Measurements from ENCODE around the gene CHRNB1. TPM values are rescaled to one million over a fixed set of nuclear protein-coding genes. Genes with fewer than 3 reads are reported as not detected.
"Not testable (repeated sequence)": the region's sequence is repeated elsewhere in the genome, so short reads cannot be mapped to it uniquely, and the experiment has no call there.

CHRNB1 gene
- total RNA-seq, 3 donors from 2014 or later (not counting 1 experiment from before 2014, with no cell fraction given): 9.8 to 10.4 (median 10.2) TPM

DNA sequence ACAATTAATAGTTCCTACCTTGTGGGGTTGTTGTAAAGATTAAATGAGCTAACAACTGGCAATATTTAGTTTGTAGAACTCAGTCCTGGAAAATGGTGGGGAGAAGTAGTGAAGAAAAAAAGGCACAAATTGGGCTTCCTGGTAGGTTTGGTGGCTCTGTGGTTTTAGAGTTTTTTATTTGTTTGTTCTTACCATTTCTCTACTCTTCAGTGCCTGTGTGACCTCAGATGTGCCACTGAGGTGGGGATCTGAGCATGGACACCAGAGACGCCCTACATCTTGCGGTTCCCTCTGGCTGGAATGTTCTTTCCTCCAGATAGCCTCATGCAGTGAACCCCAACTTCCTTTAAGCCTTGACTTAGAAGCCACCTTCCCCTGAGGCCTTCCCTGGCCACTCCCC, 26.9 kb downstream of the CHRNB1 start:
- Histone ChIP-seq H3K9me3 (ENCODE audit: control insufficient read depth, insufficient read depth, low read length) (no peaks in the 10 kb centered on the region), H3K27ac (ENCODE audit: low read length) (peak overlapping the region; percentile 44), H3K27me3 (ENCODE audit: control insufficient read depth, insufficient read depth, low read length) (no peaks in the 10 kb centered on the region), H3K4me1 (ENCODE audit: control insufficient read depth, insufficient read depth, low read length) (peaks cover 40% of the 10 kb centered on the region), H3K4me3 (ENCODE audit: low read length) (no peak overlapping the region), H3K36me3 (ENCODE audit: control insufficient read depth, insufficient read depth, low read length) (peaks cover under 1% of the 10 kb centered on the region)
- Mint-ChIP-seq H3K9me3 (no peaks in the 10 kb centered on the region), H3K4me3 (peak overlapping the region; percentile 2), H3K4me1 (peaks cover 31 to 46% of the 10 kb centered on the region in 2 donors), H3K27ac (peak overlapping the region; percentile 73 to 76), H3K36me3 (no peaks in the 10 kb centered on the region), H3K27me3 (ENCODE audit: low read depth in 2 of 2) (no peaks in the 10 kb centered on the region)
- intact Hi-C loops (cut with micrococcal nuclease): no loop called here
- ATAC-seq (no peak), DNase-seq (no peak)
- WGBS (ENCODE audit: insufficient coverage): 35% methylated on average over 2 of the region's 2 CpGs
- TF ChIP-seq, protein P1, sequence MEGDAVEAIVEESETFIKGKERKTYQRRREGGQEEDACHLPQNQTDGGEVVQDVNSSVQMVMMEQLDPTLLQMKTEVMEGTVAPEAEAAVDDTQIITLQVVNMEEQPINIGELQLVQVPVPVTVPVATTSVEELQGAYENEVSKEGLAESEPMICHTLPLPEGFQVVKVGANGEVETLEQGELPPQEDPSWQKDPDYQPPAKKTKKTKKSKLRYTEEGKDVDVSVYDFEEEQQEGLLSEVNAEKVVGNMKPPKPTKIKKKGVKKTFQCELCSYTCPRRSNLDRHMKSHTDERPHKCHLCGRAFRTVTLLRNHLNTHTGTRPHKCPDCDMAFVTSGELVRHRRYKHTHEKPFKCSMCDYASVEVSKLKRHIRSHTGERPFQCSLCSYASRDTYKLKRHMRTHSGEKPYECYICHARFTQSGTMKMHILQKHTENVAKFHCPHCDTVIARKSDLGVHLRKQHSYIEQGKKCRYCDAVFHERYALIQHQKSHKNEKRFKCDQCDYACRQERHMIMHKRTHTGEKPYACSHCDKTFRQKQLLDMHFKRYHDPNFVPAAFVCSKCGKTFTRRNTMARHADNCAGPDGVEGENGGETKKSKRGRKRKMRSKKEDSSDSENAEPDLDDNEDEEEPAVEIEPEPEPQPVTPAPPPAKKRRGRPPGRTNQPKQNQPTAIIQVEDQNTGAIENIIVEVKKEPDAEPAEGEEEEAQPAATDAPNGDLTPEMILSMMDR (IDR thresholded peaks at IDR 0.05): no peak

DNA sequence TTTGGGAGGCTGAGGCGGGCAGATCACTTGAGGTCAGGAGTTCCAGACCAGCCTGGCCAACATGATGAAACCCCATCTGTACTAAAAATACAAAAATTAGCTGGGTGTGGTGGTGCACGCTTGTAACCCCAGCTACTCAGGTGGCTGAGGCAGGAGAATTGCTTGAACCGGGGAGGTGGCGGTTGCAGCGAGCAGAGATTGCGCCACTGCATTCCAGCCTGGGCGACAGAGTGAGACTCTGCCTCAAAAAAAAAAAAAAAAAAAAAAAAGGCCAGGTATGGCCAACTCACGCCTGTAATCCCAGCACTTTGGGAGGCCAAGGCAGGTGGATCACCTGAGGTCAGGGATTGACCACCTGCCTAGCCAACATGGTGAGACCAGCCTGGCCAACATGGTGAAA, 29.9 kb downstream of the CHRNB1 start:
- ATAC-seq; H3K36me3 ChIP-seq (ENCODE audit: control insufficient read depth, insufficient read depth, low read length); H3K4me3 ChIP-seq (ENCODE audit: low read length); DNase-seq; H3K27me3 Mint-ChIP-seq (ENCODE audit: low read depth in 2 of 2); H3K36me3 Mint-ChIP-seq; H3K27ac ChIP-seq (ENCODE audit: low read length); H3K9me3 Mint-ChIP-seq; H3K4me3 Mint-ChIP-seq; H3K9me3 ChIP-seq (ENCODE audit: control insufficient read depth, insufficient read depth, low read length); H3K27me3 ChIP-seq (ENCODE audit: control insufficient read depth, insufficient read depth, low read length); intact Hi-C loops (cut with micrococcal nuclease): not testable (repeated sequence)
- Mint-ChIP-seq H3K27ac (peak overlapping the region; percentile 98 to 100), H3K4me1 (peaks cover 47 to 53% of the 10 kb centered on the region in 2 donors)
- WGBS (ENCODE audit: insufficient coverage): 96% methylated on average over 8 of the region's 8 CpGs
- H3K4me1 ChIP-seq (ENCODE audit: control insufficient read depth, insufficient read depth, low read length): peaks cover 54% of the 10 kb centered on the region

DNA sequence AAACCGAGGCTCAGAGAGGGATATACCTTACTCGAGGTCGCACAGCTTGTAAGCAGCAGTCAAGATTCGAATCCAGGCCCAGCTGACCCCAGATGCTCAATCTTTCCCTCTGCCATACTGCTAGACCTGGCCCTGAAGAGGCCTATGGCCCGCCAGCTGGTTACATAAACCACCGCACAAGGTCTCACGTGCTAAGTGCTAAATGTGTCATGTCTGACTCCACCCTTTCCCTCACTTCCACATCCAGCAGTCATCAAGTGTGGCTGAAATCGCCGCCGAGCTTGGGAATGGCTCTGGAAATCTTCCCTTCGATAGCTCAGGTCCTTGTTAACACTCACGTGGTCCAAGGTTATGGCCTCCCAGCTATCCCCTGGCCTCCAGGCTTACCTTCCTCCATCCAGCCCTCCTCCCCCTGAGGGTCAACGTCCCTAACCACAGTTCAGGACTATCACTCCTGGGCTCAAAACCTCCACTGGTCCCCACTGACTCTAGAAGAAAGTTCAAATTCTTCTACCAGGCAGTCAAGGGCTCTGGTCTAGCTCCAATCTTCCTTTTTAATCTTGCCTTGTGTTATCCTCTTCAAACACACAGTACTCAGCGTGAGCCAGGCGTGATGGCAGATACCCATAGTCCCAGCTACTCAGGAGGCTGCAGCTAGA, 31.0 kb downstream of the CHRNB1 start:
- peaks cover 58 to 65% of the 10 kb centered on the region in 2 donors for H3K4me1 Mint-ChIP-seq
- ATAC-seq (peak; percentile 19 to 30 (median 26)), DNase-seq (peak; percentile 40 to 51)
- 59% methylated on average over 15 of the region's 15 CpGs for WGBS (ENCODE audit: insufficient coverage)
- H3K4me3 Mint-ChIP-seq: peak overlapping the region; percentile 97
- peak overlapping the region; percentile 79 for H3K27ac ChIP-seq (ENCODE audit: low read length)
- no peaks in the 10 kb centered on the region for H3K36me3 Mint-ChIP-seq
- no peaks in the 10 kb centered on the region for H3K27me3 Mint-ChIP-seq (ENCODE audit: low read depth in 2 of 2)
- no peaks in the 10 kb centered on the region for H3K27me3 ChIP-seq (ENCODE audit: control insufficient read depth, insufficient read depth, low read length)
- H3K4me3 ChIP-seq (ENCODE audit: low read length): no peak overlapping the region
- TF ChIP-seq, protein P1 (IDR thresholded peaks at IDR 0.05): no peak
- no peaks in the 10 kb centered on the region for H3K9me3 Mint-ChIP-seq
- intact Hi-C loops (cut with micrococcal nuclease): no loop called here
- H3K36me3 ChIP-seq (ENCODE audit: control insufficient read depth, insufficient read depth, low read length): no peaks in the 10 kb centered on the region
- H3K27ac Mint-ChIP-seq: peak overlapping the region; percentile 98 to 100
- H3K9me3 ChIP-seq (ENCODE audit: control insufficient read depth, insufficient read depth, low read length): no peaks in the 10 kb centered on the region
- H3K4me1 ChIP-seq (ENCODE audit: control insufficient read depth, insufficient read depth, low read length): peaks cover 65% of the 10 kb centered on the region

DNA sequence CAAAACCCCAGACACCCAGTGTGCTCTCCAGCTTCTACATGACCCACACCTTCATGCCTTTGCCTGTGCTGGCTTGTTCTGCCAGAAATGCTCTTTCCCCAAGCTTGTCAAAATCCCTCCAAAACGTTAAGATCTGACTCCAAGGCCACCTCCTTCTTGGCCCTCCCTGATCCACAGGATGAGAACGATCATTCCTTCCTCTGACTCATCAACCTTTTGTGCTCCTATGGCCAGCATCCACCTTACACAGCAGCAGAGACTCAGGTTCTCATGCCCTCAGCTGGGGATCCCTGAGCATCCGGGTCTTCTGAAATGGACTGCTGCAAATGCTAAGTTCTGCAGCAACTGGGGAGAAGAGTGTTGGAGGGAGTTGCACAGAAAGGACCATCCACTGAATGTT, 31.6 kb downstream of the CHRNB1 start:
- no peaks in the 10 kb centered on the region for H3K9me3 ChIP-seq (ENCODE audit: control insufficient read depth, insufficient read depth, low read length)
- H3K4me3 Mint-ChIP-seq: peak overlapping the region; percentile 97
- H3K36me3 ChIP-seq (ENCODE audit: control insufficient read depth, insufficient read depth, low read length): no peaks in the 10 kb centered on the region
- H3K27me3 Mint-ChIP-seq (ENCODE audit: low read depth in 2 of 2): no peaks in the 10 kb centered on the region
- ATAC-seq: no peak
- H3K27ac Mint-ChIP-seq: peak overlapping the region; percentile 98 to 100
- no peak overlapping the region for H3K4me3 ChIP-seq (ENCODE audit: low read length)
- no peaks in the 10 kb centered on the region for H3K27me3 ChIP-seq (ENCODE audit: control insufficient read depth, insufficient read depth, low read length)
- H3K9me3 Mint-ChIP-seq: no peaks in the 10 kb centered on the region
- no peaks in the 10 kb centered on the region for H3K36me3 Mint-ChIP-seq
- TF ChIP-seq, protein P1 (IDR thresholded peaks at IDR 0.05): no peak
- intact Hi-C loops (cut with micrococcal nuclease): no loop called here
- peaks cover 56 to 67% of the 10 kb centered on the region in 2 donors for H3K4me1 Mint-ChIP-seq
- 62% methylated on average over 3 of the region's 3 CpGs for WGBS (ENCODE audit: insufficient coverage)
- no peak for DNase-seq
- peaks cover 61% of the 10 kb centered on the region for H3K4me1 ChIP-seq (ENCODE audit: control insufficient read depth, insufficient read depth, low read length)
- peak overlapping the region; percentile 79 for H3K27ac ChIP-seq (ENCODE audit: low read length)

All from natural killer cell (primary cell).